K562 (cell line): ENCODE measurements around the gene SPTLC2. TPM values are rescaled to one million over a fixed set of nuclear protein-coding genes. Genes with fewer than 3 reads are reported as not detected.

Experiments used
- E4F1 ChIP-seq: fragments of 250-450 bp; sonication (Bioruptor Pico); IDR thresholded peaks from 2 replicates; pipeline ENCODE4 v1.5.0; 2021; ENCODE audit warnings: mild to moderate bottlenecking, borderline replicate concordance
- ELK1 ChIP-seq: sonication (generic); formaldehyde crosslinking; IDR thresholded peaks from 2 replicates; pipeline ENCODE4 v1.8.1; 2022; ENCODE audit warnings: missing genetic modification reagents
- FOSL1 ChIP-seq: fragments of 200-800 bp; sonication (Bioruptor generic); conservative IDR thresholded peaks from 2 replicates; pipeline ENCODE4 v1.6.1; 2016; ENCODE audit warnings: missing genetic modification characterization, missing compliant biosample characterization
- KLF16 ChIP-seq: IDR thresholded peaks from 2 replicates; pipeline ENCODE4 v1.6.1; 2016; ENCODE audit warnings: antibody characterized with exemption
- MGA ChIP-seq: fragments of 450-650 bp; IDR thresholded peaks from 2 replicates; pipeline ENCODE4 v1.6.1; 2016; ENCODE audit warnings: mild to moderate bottlenecking, moderate library complexity
- ZBTB26 ChIP-seq: fragments of 450-650 bp; formaldehyde crosslinking; IDR thresholded peaks from 2 replicates; pipeline ENCODE4 v1.4.0; 2022; ENCODE audit warnings: missing genetic modification characterization
- polyA plus RNA-seq, 8 experiments: library from polyadenylated mRNA; depleted of rRNA in 4 of 8; stranded (reverse) in 5 of 8; unstranded in 3 of 8; fragments of >200 nt; fragmentation: Nextera tagmentation in 2 of 8; fragmentation: Illumina TruSeq in 1 of 8; extraction: Ambion mirVana in 2 of 8; extraction: Trizol in 1 of 8; gene quantifications; 2 replicates each; pipeline versions ENCODE4 v1.2.1 to v1.2.3, GENCODE V29; 2011 to 2014; ENCODE audit warnings: inconsistent platforms in 1 of 8, missing spikeins in 1 of 8
- total RNA-seq, 7 experiments: library from RNA; depleted of rRNA in 6 of 7; stranded (reverse); fragments of >200 nt in 6 of 7; fragmentation: Illumina TruSeq in 2 of 7; extraction: Trizol in 2 of 7; gene quantifications; 2 replicates each; pipeline versions ENCODE4 v1.2.1 to v1.2.3, GENCODE V29; 2011 to 2021; ENCODE audit warnings: low replicate concordance in 1 of 7

SPTLC2 gene
- total and polyA plus RNA-seq, 9 of the 15 experiments (the other 6 are each of a cell fraction or from before 2014, with no cell fraction given), result 4.5 to 30.4 (median 14.0) TPM

GRCh38 chr14:77645520-77646230 lies 29.2 kb upstream of the SPTLC2 start (continued):
- TF ChIP-seq ELK1 (CRISPR knock-in tag) (no peak), ZBTB26 (CRISPR knock-in tag) (no peak), FOSL1 (tag) (no peak), MGA (no peak), KLF16 (0 out of 2 replicates have a peak, but pooled peaks have one; percentile 35), E4F1 (CRISPR knock-in tag) (no peak)
